Stimulated activated CD8-positive, alpha-beta memory T cell treated with anti-CD3 and anti-CD28 coated beads, Interleukin-4, amount 100 ng/mL, for 24 hours (primary cell): ENCODE results near the gene SLC7A10.
"Not testable (repeated sequence)": the region's sequence is repeated elsewhere in the genome, so short reads cannot be mapped to it uniquely, and the experiment has no call there.

Experiments used
- DNase-seq: peaks from one replicate; pipeline ENCODE4 v3.0.0-alpha.2; 2020; ENCODE audit warnings: low read depth

SLC7A10 gene

DNA sequence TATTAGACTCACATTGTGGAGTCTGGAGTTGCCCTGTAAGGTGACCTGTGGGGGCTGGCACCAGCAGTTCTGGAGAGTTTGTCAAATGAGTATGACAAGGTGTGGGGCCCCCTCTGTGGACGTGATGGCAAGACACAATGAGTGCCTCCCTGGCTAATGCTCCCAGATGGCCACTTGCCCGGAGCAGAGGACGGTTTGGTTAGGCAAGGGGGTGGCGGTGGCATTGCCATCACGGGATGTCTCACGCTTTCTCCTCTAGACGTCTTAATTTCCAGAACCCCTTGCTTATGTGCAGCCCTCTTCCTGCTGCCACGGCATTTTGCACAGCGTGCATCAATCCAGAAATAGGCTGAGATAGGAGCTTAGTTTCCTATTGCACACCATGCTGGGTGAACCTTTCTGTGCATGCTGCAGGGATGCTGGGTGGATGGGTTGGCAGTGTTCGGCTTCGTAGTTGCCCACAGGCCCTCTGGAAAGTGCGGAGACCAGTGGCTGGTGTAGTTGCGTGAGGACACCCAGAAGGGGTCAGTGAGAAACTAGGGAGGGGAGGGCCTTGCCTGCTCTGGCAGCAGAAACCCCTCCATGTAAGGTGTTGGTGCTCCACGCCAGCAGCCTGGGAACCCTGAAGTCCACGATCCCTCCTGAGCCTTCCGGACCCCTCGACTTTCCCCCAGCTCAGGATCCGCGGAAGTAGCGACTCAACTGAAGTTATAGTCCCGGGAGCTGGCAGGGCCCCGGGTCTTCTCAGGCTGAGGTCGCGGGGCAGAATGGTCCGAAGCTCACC is 49.6 kb downstream of the SLC7A10 start:
- no peak for DNase-seq

DNA sequence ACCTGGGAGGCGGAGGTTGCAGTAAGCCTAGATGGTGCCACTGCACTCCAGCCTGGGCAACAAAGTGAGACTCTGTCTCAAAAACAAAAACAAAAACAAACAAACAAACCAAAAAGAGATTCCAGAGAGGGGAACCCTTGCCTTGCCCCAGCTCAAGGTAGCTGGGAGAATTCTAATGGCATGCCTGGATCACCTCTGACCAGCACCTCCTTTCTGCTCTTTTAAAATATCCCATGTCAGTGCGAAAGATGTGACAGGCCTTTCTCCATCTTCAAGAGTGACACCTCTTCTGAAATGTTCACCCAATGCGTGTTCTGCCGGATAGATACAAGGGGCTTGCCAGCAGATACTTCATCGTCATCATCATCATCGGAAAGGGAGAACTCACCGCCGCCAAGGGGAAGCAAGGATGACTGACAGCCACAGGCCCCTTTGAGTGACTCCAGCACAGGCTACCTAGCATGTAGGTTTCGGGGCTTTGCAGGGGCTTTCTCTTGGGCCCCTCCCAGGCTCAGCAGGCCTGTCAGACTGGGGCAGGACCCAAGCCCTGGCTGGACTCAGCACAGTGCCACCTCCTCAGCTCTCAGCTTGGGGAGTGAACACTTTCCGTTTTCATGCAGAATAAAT is 50.4 kb downstream of the SLC7A10 start:
- no peak for DNase-seq

DNA sequence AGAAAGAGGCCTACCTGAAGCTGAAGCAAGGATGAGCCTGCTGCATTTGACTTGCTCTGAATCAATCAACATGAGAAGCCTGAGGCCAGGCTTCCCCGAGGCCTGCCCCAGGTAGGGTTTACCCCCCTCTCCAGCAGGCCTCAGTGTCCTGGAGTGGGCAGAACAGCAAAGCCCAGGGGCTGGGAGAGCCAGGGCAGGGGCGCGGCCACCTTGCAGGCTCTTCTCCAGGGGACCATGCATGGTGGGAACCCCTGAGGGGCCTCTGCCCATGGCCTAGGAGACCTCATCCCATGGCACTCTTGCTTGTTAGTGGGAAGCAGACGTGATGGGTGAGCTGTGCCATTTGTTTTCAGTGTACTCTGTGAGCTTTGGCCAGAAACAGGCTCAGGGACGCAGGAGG is 51.5 kb downstream of the SLC7A10 start:
- no peak for DNase-seq

DNA sequence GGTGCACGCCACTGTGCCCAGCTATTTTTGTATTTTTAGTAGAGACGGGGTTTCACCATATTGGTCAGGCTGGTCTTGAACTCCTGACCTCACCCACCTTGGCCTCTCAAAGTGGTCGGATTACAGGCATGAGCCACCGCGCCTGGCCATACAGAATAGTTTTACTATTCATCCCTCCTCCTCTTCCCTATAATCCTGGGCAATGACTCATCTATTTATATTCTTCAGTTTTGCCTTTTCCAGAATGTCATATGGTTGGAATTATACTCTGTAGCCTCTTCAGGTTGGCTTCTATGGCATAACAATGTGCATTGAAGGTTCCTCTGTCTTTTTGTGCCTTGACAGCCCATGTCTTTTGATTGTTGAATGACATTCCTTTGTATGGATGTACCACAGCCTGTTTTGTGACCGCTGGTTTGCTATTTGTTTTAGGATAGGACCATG is 53.7 kb downstream of the SLC7A10 start:
- DNase-seq: no peak

DNA sequence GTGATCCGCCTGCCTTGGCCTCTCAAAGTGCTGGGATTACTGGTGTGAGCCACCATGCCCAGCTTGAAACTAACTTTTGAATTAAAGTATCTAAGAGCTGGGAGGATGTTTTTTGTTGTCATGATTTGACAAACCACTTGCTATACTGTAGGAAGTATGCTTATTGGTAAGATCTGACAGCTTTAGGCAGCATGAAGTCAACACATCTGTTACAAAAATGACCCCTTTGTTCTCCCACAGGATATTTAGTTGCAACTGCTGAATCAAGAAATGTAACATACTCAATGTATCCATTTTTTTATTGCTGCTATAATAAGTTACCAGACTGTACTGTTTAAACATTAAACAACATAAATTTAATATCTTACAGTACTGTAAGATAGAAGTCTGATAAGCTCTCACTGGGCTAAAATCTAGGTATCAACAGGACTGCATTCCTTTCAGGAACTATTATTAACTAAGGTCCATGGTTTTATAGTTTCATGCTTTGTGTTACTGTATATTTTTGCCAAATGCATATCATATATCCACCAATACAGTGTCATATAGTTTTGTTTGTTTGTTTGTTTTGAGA is 54.3 kb downstream of the SLC7A10 start:
- DNase-seq: no peak

DNA sequence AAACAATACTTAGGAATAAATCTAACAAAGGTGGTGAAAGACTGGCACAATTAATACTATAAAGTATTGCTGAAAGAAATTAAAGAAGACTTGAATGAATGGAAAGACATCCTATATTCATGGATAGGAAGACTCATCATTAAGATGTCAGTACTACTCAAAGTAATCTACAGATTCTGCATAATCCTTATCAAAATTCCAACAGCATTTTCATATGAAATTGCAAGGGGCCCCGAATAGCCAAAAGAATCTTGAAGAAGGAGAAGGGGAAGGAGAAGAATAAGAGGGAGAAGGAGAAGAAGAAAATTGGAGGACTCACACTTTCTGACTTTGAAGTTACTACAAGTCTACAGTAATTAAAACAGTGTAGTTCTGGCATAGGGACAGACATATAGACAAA is 57.1 kb downstream of the SLC7A10 start:
- no peak for DNase-seq

DNA sequence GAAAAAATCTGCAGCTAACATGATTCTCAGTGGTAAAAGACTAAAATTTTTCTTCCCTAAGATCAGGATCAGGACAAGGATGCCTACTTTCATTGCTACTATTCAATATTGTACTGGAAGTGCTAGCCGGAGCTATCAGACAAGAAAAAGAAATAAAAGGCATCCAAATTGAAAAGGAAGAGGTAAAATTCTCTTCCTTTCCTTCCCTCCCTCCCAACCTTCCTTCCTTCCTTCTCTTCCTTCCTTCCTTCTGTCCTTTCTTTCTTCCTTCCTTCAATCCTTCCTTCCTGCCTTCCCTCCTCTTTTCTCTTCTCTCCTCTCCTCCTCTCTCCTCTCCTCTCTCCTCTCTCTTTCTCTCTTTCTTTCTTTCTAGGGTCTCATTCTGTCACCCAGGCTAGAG is 58.2 kb downstream of the SLC7A10 start:
- no peak for DNase-seq

DNA sequence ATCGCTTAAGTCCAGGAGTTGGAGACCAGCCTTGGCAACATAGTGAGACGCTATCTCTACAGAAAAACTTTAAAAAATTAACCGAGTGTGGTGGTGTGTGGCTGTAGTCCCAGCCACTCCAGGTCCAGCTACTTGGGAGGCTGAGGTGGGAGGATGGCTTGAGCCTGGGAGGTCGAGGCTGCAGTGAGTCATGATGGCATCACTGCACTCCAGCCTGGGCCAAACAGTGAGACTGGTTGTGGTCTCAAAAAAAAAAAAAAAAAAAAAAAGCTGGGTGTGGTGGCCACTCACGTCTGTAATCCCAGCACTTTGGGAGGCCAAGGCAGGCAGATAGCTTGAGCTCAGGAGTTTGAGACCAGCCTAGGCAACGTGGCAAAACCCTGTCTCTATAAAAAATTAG is 59.6 kb downstream of the SLC7A10 start:
- DNase-seq: not testable (repeated sequence)

DNA sequence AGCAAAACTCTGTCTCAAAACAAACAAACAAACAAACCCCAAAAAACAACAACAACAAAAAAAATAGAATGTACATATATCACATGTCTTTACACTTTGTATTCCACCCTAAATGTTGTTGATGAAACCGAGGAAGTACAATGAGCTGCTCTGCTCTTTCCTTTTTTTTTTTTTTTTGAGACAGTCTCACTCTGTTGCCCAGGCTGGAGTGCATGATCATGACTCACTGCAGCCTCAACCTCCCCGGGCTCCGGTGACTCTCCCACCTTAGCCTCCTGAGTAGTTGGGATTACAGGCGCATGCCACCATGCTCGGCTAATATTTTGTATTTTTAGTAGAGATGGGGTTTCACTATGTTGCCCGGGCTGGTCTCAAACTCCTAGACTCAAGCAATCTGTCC is 62.2 kb downstream of the SLC7A10 start:
- no peak for DNase-seq

DNA sequence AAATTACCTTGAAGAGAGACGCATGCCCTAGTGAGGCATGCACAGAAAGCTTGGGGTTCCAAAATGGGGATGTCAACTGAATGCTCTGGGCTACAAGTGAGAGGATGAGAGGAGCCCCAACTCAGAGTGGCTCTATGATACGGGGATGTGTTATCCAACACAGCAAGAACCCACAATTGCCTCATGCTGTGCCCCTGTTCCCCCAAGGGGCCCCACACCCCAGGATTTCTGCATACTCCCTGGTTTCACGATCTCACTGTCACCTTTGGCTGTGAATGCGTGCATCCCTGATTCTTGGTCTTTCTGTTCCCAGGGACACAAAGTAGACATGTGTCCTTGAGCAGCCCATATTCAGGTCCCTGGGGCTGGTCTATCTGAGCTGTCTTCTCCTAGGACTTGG is 64.4 kb downstream of the SLC7A10 start:
- DNase-seq: no peak

DNA sequence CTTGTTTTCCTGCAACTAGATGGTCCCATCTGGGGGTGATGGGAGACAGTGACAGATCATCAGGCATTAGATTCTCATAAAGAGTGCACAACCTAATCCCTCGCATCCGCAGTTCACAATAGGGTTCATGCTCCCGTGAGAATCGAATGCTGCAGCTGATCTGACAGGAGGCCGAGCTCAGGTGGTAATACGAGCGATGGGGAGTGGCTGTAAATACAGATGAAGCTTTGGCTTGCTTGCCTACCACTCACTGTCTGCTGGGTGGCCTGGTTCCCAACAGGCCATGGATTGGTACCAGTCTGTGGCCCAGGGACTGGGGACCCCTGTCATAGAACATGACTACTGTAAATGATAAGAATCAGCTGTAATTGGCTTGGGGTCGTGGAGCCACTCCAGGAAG is 65.8 kb downstream of the SLC7A10 start:
- DNase-seq: no peak

DNA sequence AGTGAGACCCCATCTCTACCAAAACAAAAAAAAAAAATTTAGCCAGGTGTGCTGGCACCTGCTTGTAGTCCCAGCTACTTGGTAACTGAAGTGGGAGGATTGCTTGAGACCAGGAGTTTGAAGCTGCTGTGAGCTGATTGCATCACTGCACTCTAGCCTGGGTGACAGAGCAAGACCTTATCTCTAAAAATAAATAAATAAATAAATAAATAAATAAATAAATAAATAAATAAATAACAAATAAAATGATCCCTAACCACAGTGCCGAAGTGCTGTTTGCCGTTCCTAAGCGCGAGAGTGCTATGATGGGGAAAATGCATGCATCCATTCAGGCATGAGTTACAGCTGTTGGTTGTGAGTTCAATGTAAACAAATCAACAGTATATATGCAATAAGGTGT is 66.5 kb downstream of the SLC7A10 start:
- no peak for DNase-seq
